AG09309 (cell line): ENCODE data around the gene CAMK1G.

ENCODE experiments used
- DNase-seq: peaks from one replicate; pipeline ENCODE4 v3.0.0-alpha.2; 2010; ENCODE audit warnings: low read depth
- H3K4me3 ChIP-seq: 2 replicates; pipeline ENCODE4 v1.5.1; 2011; ENCODE audit warnings: mild to moderate bottlenecking, low read depth, low read length, moderate library complexity; ENCODE audit not compliant: control insufficient read depth
- TF ChIP-seq, protein P1 (sequence below): IDR thresholded peaks from 2 replicates; pipeline ENCODE4 v1.5.1; 2011; ENCODE audit warnings: mild to moderate bottlenecking, low read depth, low read length, inconsistent platforms; ENCODE audit not compliant: insufficient read depth, control insufficient read depth; ENCODE audit errors: missing control alignments

The CAMK1G gene

DNA sequence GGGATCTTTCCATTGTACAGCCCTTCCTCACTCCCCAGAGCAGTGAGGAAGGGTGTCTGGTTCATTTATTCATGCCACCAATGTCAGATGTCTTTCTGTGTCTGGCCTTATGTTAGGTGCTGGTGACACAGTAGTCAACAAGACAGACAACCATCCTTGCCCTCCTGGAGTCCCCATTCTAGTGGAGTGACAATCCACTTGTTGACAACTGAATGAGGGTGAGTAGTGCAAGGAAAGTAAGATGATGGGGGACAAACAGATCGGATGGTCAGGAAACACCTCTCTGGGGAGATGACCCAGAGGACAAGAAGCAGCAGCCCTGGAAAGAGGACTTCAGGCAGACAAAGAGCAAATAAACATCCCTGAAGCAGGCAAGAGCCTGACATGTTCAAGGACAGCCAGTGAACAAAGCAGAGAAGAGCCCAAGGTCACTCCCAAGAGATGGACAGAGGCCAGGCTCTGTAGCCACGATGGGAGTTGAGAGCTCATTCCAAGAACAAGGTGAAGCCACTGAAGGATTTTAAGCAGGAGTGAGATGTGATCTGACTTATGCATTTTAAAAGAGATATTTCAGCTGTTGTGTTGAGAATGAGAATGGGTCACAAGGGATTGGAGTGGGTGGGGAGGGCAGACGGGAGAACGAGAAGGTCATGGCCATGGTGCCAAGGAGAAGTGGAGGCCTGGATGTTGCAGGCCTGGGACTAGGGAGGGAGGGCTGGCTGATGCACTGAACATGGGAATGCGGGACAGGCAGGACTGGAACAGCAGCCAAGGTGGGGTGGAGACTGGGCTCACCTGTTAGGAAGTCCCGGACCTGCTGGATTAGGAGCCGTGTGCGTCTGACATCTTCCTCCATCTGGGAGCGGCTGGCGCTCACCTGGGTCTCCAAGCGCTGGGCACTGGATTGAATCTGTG, 38.5 kb downstream of the CAMK1G start:
- TF ChIP-seq, protein P1, sequence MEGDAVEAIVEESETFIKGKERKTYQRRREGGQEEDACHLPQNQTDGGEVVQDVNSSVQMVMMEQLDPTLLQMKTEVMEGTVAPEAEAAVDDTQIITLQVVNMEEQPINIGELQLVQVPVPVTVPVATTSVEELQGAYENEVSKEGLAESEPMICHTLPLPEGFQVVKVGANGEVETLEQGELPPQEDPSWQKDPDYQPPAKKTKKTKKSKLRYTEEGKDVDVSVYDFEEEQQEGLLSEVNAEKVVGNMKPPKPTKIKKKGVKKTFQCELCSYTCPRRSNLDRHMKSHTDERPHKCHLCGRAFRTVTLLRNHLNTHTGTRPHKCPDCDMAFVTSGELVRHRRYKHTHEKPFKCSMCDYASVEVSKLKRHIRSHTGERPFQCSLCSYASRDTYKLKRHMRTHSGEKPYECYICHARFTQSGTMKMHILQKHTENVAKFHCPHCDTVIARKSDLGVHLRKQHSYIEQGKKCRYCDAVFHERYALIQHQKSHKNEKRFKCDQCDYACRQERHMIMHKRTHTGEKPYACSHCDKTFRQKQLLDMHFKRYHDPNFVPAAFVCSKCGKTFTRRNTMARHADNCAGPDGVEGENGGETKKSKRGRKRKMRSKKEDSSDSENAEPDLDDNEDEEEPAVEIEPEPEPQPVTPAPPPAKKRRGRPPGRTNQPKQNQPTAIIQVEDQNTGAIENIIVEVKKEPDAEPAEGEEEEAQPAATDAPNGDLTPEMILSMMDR = no peak
- H3K4me3 ChIP-seq = no peak overlapping the region

DNA sequence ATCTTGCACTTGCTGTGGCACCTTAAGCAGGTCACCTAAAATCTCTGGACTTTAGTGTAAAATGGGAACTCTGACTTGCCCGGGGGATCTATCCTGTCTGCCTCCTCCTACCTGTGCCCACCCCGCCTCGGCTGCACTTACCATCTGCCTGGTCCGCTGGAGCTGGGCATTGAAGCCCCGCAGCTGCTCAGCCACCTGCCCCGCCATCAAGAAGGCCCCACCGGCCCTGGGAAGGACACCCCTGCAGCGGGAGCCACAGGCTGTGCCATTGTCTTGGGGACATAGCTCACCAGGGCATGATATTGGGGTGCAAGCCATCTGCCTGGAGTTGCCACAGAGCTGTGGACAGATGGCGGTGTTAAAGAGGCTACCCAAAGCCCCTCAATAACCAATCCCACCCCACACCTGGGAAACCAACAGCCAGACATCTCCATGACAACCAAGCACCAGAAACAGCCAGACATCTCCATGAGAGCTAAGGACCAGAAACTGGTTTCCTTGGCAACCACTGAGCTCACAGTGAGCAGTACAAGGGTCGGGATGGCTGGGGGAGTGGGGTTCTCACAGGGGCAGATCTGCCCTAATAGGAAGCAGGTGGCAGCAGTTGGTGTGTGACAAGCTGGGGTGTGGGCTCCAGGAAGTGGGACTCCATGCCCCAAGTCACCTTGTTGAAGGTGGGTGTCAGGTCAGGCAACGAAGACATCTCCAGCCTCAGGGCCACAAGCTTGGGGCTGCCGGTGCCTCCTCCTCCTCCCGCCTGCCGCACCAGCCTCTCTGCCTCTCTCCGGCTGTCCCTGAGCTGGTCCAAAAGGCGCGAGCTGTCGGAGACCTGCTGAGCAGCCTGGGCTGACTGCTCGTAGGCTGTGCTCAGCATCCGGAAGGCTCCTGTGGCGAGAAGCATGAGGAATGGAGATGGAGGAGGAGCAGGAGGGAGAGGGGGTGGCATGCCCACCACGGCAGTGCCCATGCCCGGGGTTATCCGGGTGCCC, 39.6 kb downstream of the CAMK1G start:
- no peak for DNase-seq
- TF ChIP-seq, protein P1 = no peak
- H3K4me3 ChIP-seq = no peak overlapping the region

More for the DNA sequence above, 38.5 kb downstream of the CAMK1G start:
- DNase-seq = no peak

DNA sequence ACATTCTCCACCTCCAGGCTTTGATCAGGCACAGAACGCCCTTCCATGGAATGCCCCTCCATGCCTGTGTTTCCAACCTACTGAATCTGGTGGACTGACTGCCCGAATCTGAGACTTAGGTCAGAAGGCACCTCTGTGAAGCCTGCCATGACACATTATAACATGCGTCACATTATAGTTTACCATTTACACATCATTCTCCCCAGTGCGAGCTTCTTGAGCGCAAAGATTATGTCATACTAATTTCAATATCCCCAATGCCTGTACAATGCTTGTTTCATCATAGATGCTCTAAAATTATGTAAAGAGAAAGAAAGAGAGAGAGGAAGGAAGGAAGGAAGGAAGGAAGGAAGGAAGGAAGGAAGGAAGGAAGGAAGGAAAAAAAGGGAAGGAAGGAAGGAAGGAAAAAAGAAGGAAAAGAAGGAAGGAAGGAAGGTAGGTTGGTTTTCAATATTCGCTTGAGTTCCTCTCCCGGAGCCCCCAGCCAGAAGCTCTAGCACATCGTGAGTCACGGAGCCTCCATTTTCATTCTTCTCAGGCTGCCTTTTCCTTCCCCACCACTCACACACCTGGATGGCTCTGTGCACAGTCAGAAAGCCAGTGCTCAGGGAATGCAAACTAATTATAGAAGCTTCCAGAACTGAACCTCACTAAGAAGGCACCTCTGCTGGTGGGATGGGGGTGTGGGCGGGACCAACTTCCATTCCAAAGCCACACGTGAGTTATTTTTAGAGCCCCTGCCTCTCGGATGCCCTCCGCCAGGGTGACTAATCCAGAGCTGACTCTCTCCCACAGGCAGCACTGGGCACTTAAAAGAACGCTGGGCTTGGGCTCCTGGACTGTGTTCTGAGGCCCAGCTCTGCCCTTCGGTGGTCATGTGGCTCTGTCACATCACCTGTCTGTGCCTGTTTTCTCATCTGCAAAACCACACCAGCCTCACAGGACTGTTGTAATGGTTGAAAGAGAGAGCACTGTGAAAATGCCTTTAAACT, 41.3 kb downstream of the CAMK1G start:
- TF ChIP-seq, protein P1 = no peak
- DNase-seq = no peak
- H3K4me3 ChIP-seq = no peak overlapping the region

DNA sequence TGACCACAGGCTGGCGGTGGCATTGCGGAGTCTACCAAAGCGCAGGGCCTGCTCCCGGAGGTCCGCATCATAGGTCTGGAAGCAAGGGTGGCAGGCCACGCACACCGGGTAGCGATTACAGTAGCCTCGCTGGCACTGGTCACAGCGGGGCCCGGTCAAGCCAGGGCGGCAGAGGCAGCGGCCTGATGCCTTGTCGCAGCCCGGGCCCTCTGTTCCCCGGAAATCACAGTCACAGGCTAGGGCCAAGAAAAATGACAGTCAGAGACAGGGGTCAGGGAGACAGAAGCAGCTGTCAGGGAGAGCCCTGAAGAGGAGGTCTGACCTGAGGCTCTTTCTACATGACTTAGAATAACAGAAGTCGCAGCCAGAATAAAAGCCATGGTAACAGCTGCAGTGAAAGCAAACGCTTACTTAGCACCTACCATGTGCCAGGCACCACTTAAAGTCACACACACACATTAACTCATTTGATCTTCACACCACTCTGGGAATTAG, 42.3 kb downstream of the CAMK1G start:
- H3K4me3 ChIP-seq = no peak overlapping the region
- DNase-seq = no peak
- TF ChIP-seq, protein P1 = no peak

DNA sequence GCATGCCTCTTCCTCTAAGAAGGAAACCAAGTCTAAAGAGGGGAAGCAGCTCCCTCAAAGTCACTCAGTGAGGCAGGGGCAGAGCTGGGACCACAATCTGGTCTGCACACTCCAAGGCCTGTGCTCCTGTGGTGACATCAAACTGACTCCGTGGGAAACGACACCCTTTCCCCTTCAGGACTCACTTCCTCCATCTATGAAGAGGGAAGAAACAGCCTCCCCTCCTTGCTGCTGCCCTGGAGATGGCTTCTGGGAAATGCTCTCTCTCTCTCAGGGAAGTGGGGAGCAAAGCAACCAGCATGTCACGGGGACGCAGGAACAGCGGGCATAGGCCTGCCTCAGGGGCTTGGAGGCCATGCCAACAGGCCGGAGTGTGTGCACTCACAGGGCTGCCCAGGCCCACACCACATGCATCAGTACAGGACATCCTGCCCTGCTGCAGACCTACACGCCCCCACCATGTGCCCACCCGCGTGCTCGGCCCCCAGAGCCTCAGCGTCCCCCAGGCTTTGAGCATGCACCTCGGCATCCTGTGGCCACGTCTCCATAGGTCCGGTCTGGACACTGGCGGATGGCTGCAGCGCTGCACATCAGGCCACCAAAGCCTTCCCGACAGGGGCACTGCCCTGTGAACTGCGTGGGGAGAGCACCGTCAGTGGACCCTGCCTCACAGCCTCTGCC, 43.0 kb downstream of the CAMK1G start:
- TF ChIP-seq, protein P1 = no peak
- no peak for DNase-seq
- H3K4me3 ChIP-seq = no peak overlapping the region
